AG04449 (cell line): ENCODE results near the gene DPF1.
"Not testable (repeated sequence)": the region's sequence is repeated elsewhere in the genome, so short reads cannot be mapped to it uniquely, and the experiment has no call there.

Experiments used
- CTCF ChIA-PET: fragments of 350-600 bp; formaldehyde crosslinking; extraction: SDS; loops from one replicate; lab custom pipeline; 2021; ENCODE audit warnings: antibody characterized with exemption; lab: Yijun Ruan, JAX
- POLR2A ChIA-PET: fragments of 400-600, 350-600 bp; formaldehyde crosslinking; extraction: SDS; loops from one replicate; lab custom pipeline; 2020; ENCODE audit warnings: antibody characterized with exemption, inconsistent platforms; lab: Yijun Ruan, JAX
- DNase-seq: peaks from one replicate; pipeline ENCODE4 v3.0.0-alpha.2; 2010; ENCODE audit warnings: low read depth, low spot score
- H3K4me3 ChIP-seq: 2 replicates; pipeline ENCODE4 v1.5.1; 2011; ENCODE audit warnings: low read depth, mild to moderate bottlenecking, control low read depth, low read length
- CTCF ChIP-seq: IDR thresholded peaks from one replicate; pipeline ENCODE4 v1.5.1; 2011; ENCODE audit warnings: mild to moderate bottlenecking, moderate library complexity, low read length, control low read depth, inconsistent platforms; ENCODE audit not compliant: insufficient read depth; ENCODE audit errors: missing control alignments

The DPF1 gene

GRCh38 chr19:38262585-38263268 lies 38.7 kb upstream of the DPF1 start:
- CTCF ChIA-PET = interaction anchor here (0.6 to 1.5 kb wide), 3 partner anchors 11 to 29 kb away, joined by 3 to 6 read pairs (median 3); no protein-coding TSS in a partner anchor
- TF ChIP-seq CTCF = no peak
- no peak overlapping the region for H3K4me3 ChIP-seq
- no peak for DNase-seq
- POLR2A ChIA-PET = no interaction called here

- H3K4me3 ChIP-seq, POLR2A ChIA-PET, CTCF ChIA-PET, DNase-seq: not testable (repeated sequence)
Measured at GRCh38 chr19:38261942-38262341, 37.9 kb upstream of the DPF1 start.

DNA sequence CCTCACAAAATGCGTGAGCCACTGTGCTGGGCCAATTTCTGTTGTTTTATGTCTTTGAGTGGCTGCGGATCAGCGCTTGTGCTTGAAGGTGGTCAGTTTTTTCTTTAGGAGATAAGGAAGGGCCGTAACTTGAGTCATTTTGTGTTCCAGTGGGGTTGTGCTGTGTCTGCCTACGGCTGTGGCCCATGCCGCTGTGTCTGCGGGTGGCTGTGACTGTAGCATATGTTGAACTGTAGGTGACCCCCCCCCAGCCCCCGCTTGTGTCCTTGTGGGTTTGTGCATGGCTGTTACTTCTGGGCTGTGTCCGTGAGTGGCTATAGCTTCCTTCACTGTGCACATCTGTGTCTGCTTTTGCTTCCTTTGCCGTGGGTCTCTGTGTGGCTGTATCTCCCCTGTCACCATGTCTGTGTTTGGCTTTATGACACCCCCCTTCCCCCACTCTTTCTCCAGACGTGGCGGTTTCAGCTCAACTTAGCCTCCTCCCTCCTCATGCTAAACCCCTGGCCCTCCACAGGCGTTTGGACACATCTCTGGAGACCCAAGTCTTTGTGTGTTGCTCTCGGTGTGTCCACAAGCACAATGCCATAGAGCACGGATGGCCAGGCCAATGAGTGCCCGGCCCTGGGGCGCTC lies 31.5 kb upstream of the DPF1 start:
- ChIA-PET CTCF (interaction anchor here (0.9 to 5.8 kb wide), 4 partner anchors 10 to 119 kb away, joined by 3 to 47 read pairs (median 6); partner anchors contain the start of genes CATSPERG and PSMD8), POLR2A (interaction anchor here (1.0 to 1.6 kb wide), 2 partner anchors 10 to 119 kb away, joined by 3 to 4 read pairs; partner anchors contain the start of gene PSMD8)
- no peak for TF ChIP-seq CTCF
- DNase-seq = no peak
- peak overlapping the region; percentile 49 for H3K4me3 ChIP-seq

DNA sequence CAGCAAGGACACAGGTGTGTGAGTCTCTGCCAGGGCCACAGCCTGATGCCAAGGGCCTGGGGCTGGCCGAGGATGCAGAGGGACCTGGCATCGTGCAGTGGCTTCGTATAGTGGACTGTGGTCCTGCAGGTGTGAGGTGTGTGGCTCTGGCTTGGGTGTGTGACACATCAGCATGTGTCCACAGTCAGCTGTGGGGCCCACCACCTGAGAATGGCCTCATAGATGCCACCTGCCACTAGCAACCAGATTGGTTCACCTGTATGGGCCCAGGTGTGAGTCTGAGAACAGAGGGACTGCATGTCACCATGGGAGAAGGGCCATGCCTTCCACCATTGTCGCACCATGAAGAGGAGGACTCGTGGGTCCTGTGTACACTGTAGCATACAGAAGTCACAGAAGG lies 29.8 kb upstream of the DPF1 start:
- POLR2A ChIA-PET = no interaction called here
- CTCF ChIA-PET = interaction anchor here (1.3 to 5.8 kb wide), 3 partner anchors 9 to 20 kb away, joined by 3 to 47 read pairs (median 16); no protein-coding TSS in a partner anchor
- DNase-seq = no peak
- H3K4me3 ChIP-seq = no peak overlapping the region
- TF ChIP-seq CTCF = no peak

- TF ChIP-seq CTCF = no peak
- no peak overlapping the region for H3K4me3 ChIP-seq
- CTCF ChIA-PET = interaction anchor here (1.3 to 5.8 kb wide), 4 partner anchors 8 to 19 kb away, joined by 3 to 47 read pairs (median 12); no protein-coding TSS in a partner anchor
- DNase-seq = no peak
- POLR2A ChIA-PET = interaction anchor here (1.8 kb wide), 1 partner anchor 67 kb away, joined by 8 read pairs; the partner anchor contains the start of gene KCNK6
Measured at GRCh38 chr19:38252941-38253691, 29.1 kb upstream of the DPF1 start.

GRCh38 chr19:38252385-38252784 lies 28.4 kb upstream of the DPF1 start:
- no peak for DNase-seq
- ChIA-PET POLR2A (interaction anchor here (1.8 kb wide), 1 partner anchor 67 kb away, joined by 8 read pairs; the partner anchor contains the start of gene KCNK6), CTCF (interaction anchor here (1.1 to 5.8 kb wide), 10 partner anchors 7 to 382 kb away, joined by 3 to 47 read pairs (median 4); partner anchors contain the start of genes KCNK6 and SPINT2)
- no peak overlapping the region for H3K4me3 ChIP-seq
- TF ChIP-seq CTCF = no peak
